Tibial nerve (tissue), 4 donors: ENCODE data around the gene ISL1. TPM values are rescaled to one million over a fixed set of nuclear protein-coding genes. Genes with fewer than 3 reads are reported as not detected.

Source experiments
- DNase-seq, 2 donors: peaks; one replicate each; pipeline ENCODE4 v3.0.0-alpha.2; 2019; ENCODE audit warnings: low spot score in 2 of 2
- H3K27ac ChIP-seq, 4 donors: fragments of 200-600 bp; sonication (generic) in 3 of 4; one replicate each; pipeline ENCODE4 v1.5.1; 2017 to 2019; ENCODE audit warnings: mild to moderate bottlenecking in 1 of 4
- H3K27me3 ChIP-seq, 2 donors: fragments of 200-600 bp; sonication (generic) in 1 of 2; one replicate each; pipeline versions ENCODE4 v1.5.1 to v1.6.0; 2017 to 2019
- H3K36me3 ChIP-seq, 3 donors: fragments of 200-600 bp; sonication (generic); one replicate each; pipeline ENCODE4 v1.5.1; 2018 to 2019
- H3K4me1 ChIP-seq, 4 donors: fragments of 200-600 bp; sonication (generic) in 3 of 4; one replicate each; pipeline ENCODE4 v1.5.1; 2017 to 2019
- H3K4me3 ChIP-seq, 4 donors: fragments of 200-600 bp; sonication (generic) in 3 of 4; one replicate each; pipeline ENCODE4 v1.5.1; 2017 to 2019; ENCODE audit warnings: mild to moderate bottlenecking in 1 of 4, moderate library complexity in 1 of 4
- H3K9me3 ChIP-seq, 4 donors: fragments of 200-600 bp; sonication (generic) in 3 of 4; one replicate each; pipeline ENCODE4 v1.5.1; 2017 to 2019
- CTCF ChIP-seq, 5 experiments: fragments of 200-600 bp in 3 of 5; fragments of 450-650 bp in 2 of 5; sonication (generic) in 3 of 5; IDR thresholded peaks; one replicate each; pipeline ENCODE4 v1.5.1; 2016 to 2019; ENCODE audit warnings: antibody characterized with exemption in 5 of 5, mild to moderate bottlenecking in 3 of 5, moderate library complexity in 2 of 5
- EP300 ChIP-seq, 2 donors: sonication (generic); formaldehyde crosslinking; IDR thresholded peaks; one replicate each; pipeline ENCODE4 v1.6.1; 2017; ENCODE audit warnings: antibody characterized with exemption in 2 of 2, mild to moderate bottlenecking in 1 of 2
- POLR2A ChIP-seq, 2 donors: fragments of 450-650 bp; IDR thresholded peaks; one replicate each; pipeline ENCODE4 v1.6.1; 2017; ENCODE audit warnings: antibody characterized with exemption in 2 of 2, mild to moderate bottlenecking in 2 of 2, moderate library complexity in 2 of 2
- WGBS, 2 donors: methylation state at CpG; one replicate each; pipeline ENCODE4 v1.1.5; 2018; 5-methylcytosine and 5-hydroxymethylcytosine counted together
- total RNA-seq, 4 donors: library from RNA; depleted of rRNA; stranded (reverse); fragments of >200 nt; gene quantifications; one replicate each; pipeline ENCODE4 v1.1.0, GENCODE V29; 2016

Gene ISL1
- total RNA-seq: not detected

- H3K36me3 ChIP-seq: no peaks in the 10 kb centered on the region
- peak in 1 of 2 donors; percentile 20 for DNase-seq
- peaks cover 0 to 100% of the 10 kb centered on the region in 2 donors for H3K27me3 ChIP-seq
- 2% methylated on average over 51 to 55 of the region's 57 CpGs for WGBS, 2 donors
- no peak within 1 kb of the TSS for H3K27ac ChIP-seq
- peaks cover 0 to 53% (median 14%) of the 10 kb centered on the region in 4 donors for H3K4me1 ChIP-seq
- H3K4me3 ChIP-seq: peak within 1 kb of the TSS; percentile 24 to 51 (median 34)
- TF ChIP-seq POLR2A (IDR thresholded peaks at IDR 0.05): no peak
- peak in 1 of 2 donors; percentile 21 for TF ChIP-seq EP300 (IDR thresholded peaks at IDR 0.05)
- no peak for TF ChIP-seq CTCF (IDR thresholded peaks at IDR 0.05)
- no peaks in the 10 kb centered on the region for H3K9me3 ChIP-seq
These were observed at the start of gene ISL1 for GRCh38 chr5:51383131-51384121. ISL1 (plus strand) TSS chr5:51383448; CDS start chr5:51383672, 224 bp downstream.

- H3K27ac ChIP-seq: no peak overlapping the region
- no peaks in the 10 kb centered on the region for H3K9me3 ChIP-seq
- 92 to 93% methylated on average over 2 of the region's 2 CpGs for WGBS, 2 donors
These were observed 46.4 kb upstream of the ISL1 start for GRCh38 chr5:51336878-51337277.

GRCh38 chr5:51345106-51345505 is 38.1 kb upstream of the ISL1 start:
- DNase-seq: no peak
- Histone ChIP-seq H3K36me3 (no peaks in the 10 kb centered on the region), H3K9me3 (peaks cover 0 to 16% (median 0%) of the 10 kb centered on the region in 4 donors), H3K4me1 (no peaks in the 10 kb centered on the region), H3K4me3 (no peak overlapping the region), H3K27me3 (no peaks in the 10 kb centered on the region), H3K27ac (no peak overlapping the region)
- 75 to 85% methylated on average over 2 of the region's 2 CpGs for WGBS, 2 donors
- TF ChIP-seq EP300 (IDR thresholded peaks at IDR 0.05): no peak
- no peak for TF ChIP-seq POLR2A (IDR thresholded peaks at IDR 0.05)
- no peak for TF ChIP-seq CTCF (IDR thresholded peaks at IDR 0.05)

More at GRCh38 chr5:51336878-51337277, 46.4 kb upstream of the ISL1 start:
- H3K4me1 ChIP-seq: no peaks in the 10 kb centered on the region
- DNase-seq: no peak
- no peaks in the 10 kb centered on the region for H3K36me3 ChIP-seq
- no peak overlapping the region for H3K4me3 ChIP-seq
- H3K27me3 ChIP-seq: no peaks in the 10 kb centered on the region
- TF ChIP-seq POLR2A (IDR thresholded peaks at IDR 0.05): no peak
- no peak for TF ChIP-seq EP300 (IDR thresholded peaks at IDR 0.05)
- TF ChIP-seq CTCF (IDR thresholded peaks at IDR 0.05): no peak

GRCh38 chr5:51347157-51347556 is 36.1 kb upstream of the ISL1 start:
- Histone ChIP-seq H3K9me3 (peaks cover 0 to 16% (median 0%) of the 10 kb centered on the region in 4 donors), H3K36me3 (no peaks in the 10 kb centered on the region), H3K4me1 (no peaks in the 10 kb centered on the region), H3K27ac (no peak overlapping the region), H3K4me3 (no peak overlapping the region), H3K27me3 (no peaks in the 10 kb centered on the region)
- TF ChIP-seq POLR2A (IDR thresholded peaks at IDR 0.05) (no peak), CTCF (IDR thresholded peaks at IDR 0.05) (no peak), EP300 (IDR thresholded peaks at IDR 0.05) (no peak)
- WGBS, 2 donors: 76 to 79% methylated on average over 1 of the region's 1 CpG
- no peak for DNase-seq

- 83 to 93% methylated on average over 2 of the region's 2 CpGs for WGBS, 2 donors
These were observed 35.5 kb upstream of the ISL1 start for GRCh38 chr5:51347704-51348103.

More at GRCh38 chr5:51347704-51348103, 35.5 kb upstream of the ISL1 start:
- no peak for DNase-seq
- Histone ChIP-seq H3K4me1 (no peaks in the 10 kb centered on the region), H3K36me3 (no peaks in the 10 kb centered on the region), H3K27ac (no peak overlapping the region), H3K27me3 (no peaks in the 10 kb centered on the region), H3K4me3 (no peak overlapping the region), H3K9me3 (peaks cover 0 to 16% (median 0%) of the 10 kb centered on the region in 4 donors)
- TF ChIP-seq EP300 (IDR thresholded peaks at IDR 0.05) (no peak), CTCF (IDR thresholded peaks at IDR 0.05) (no peak), POLR2A (IDR thresholded peaks at IDR 0.05) (no peak)
